Measurements from ENCODE around the gene SDK2. TPM values are rescaled to one million over a fixed set of nuclear protein-coding genes. Genes with fewer than 3 reads are reported as not detected.

SDK2 gene
- polyA plus RNA-seq, 1 experiment: 0.01 TPM

- H3K9me3 ChIP-seq (ENCODE audit: control insufficient read depth, insufficient read depth, low read length): no peaks in the 10 kb centered on the region
- H3K27ac ChIP-seq (ENCODE audit: low read depth, low read length): no peak overlapping the region
- no peak for DNase-seq (ENCODE audit: low read depth, low spot score)
- H3K27me3 ChIP-seq (ENCODE audit: control insufficient read depth, insufficient read depth, low read length): peaks cover 2% of the 10 kb centered on the region
- TF ChIP-seq CTCF (IDR thresholded peaks at IDR 0.05; ENCODE audit: low read depth, low read length): no peak
- ChIA-PET CTCF (interaction anchor here (0.6 to 1.6 kb wide), 2 partner anchors 14 to 582 kb away, joined by 3 to 6 read pairs; no protein-coding TSS in a partner anchor), POLR2A (interaction anchor here (0.7 kb wide), 1 partner anchor 233 kb away, joined by 7 read pairs; no protein-coding TSS in a partner anchor)
- H3K4me3 ChIP-seq (ENCODE audit: low read depth, low read length): no peak overlapping the region
Observed at GRCh38 chr17:73415782-73416181, 228.5 kb downstream of the SDK2 start.

- Histone ChIP-seq H3K27me3 (ENCODE audit: control insufficient read depth, insufficient read depth, low read length) (peaks cover 2% of the 10 kb centered on the region), H3K9me3 (ENCODE audit: control insufficient read depth, insufficient read depth, low read length) (no peaks in the 10 kb centered on the region), H3K4me3 (ENCODE audit: low read depth, low read length) (no peak overlapping the region), H3K27ac (ENCODE audit: low read depth, low read length) (no peak overlapping the region)
- ChIA-PET CTCF (interaction anchor here (0.5 to 1.6 kb wide), 2 partner anchors 16 to 789 kb away, joined by 5 to 6 read pairs; no protein-coding TSS in a partner anchor), POLR2A (no interaction called here)
- no peak for TF ChIP-seq CTCF (IDR thresholded peaks at IDR 0.05; ENCODE audit: low read depth, low read length)
- DNase-seq (ENCODE audit: low read depth, low spot score): no peak
Observed at GRCh38 chr17:73414171-73414955, 229.9 kb downstream of the SDK2 start.

GRCh38 chr17:73412914-73413313 lies 231.3 kb downstream of the SDK2 start:
- ChIA-PET POLR2A (no interaction called here), CTCF (no interaction called here)
- H3K27me3 ChIP-seq (ENCODE audit: control insufficient read depth, insufficient read depth, low read length): peaks cover 2% of the 10 kb centered on the region
- TF ChIP-seq CTCF (IDR thresholded peaks at IDR 0.05; ENCODE audit: low read depth, low read length): no peak
- no peaks in the 10 kb centered on the region for H3K9me3 ChIP-seq (ENCODE audit: control insufficient read depth, insufficient read depth, low read length)
- H3K4me3 ChIP-seq (ENCODE audit: low read depth, low read length): no peak overlapping the region
- H3K27ac ChIP-seq (ENCODE audit: low read depth, low read length): no peak overlapping the region
- no peak for DNase-seq (ENCODE audit: low read depth, low spot score)

GRCh38 chr17:73411313-73411747 lies 232.9 kb downstream of the SDK2 start:
- CTCF ChIA-PET: interaction anchor here (2.4 kb wide), 1 partner anchor 18 kb away, joined by 9 read pairs; no protein-coding TSS in a partner anchor

More at GRCh38 chr17:73411313-73411747, 232.9 kb downstream of the SDK2 start:
- POLR2A ChIA-PET: no interaction called here
- H3K9me3 ChIP-seq (ENCODE audit: control insufficient read depth, insufficient read depth, low read length): no peaks in the 10 kb centered on the region
- no peak for DNase-seq (ENCODE audit: low read depth, low spot score)
- H3K4me3 ChIP-seq (ENCODE audit: low read depth, low read length): no peak overlapping the region
- TF ChIP-seq CTCF (IDR thresholded peaks at IDR 0.05; ENCODE audit: low read depth, low read length): no peak
- no peak overlapping the region for H3K27ac ChIP-seq (ENCODE audit: low read depth, low read length)
- no peaks in the 10 kb centered on the region for H3K27me3 ChIP-seq (ENCODE audit: control insufficient read depth, insufficient read depth, low read length)

All from AG04450 (cell line).